ENCODE measurements around the gene REPS1. TPM values are rescaled to one million over a fixed set of nuclear protein-coding genes. Genes with fewer than 3 reads are reported as not detected.
A peak's percentile ranks its signal among the peaks of the same experiment; 100 is the strongest.
"Not testable (repeated sequence)": the region's sequence is repeated elsewhere in the genome, so short reads cannot be mapped to it uniquely, and the experiment has no call there.

The REPS1 gene
- total RNA-seq, 2 donors from 2014 or later, result 33.0 to 34.1 TPM

DNA sequence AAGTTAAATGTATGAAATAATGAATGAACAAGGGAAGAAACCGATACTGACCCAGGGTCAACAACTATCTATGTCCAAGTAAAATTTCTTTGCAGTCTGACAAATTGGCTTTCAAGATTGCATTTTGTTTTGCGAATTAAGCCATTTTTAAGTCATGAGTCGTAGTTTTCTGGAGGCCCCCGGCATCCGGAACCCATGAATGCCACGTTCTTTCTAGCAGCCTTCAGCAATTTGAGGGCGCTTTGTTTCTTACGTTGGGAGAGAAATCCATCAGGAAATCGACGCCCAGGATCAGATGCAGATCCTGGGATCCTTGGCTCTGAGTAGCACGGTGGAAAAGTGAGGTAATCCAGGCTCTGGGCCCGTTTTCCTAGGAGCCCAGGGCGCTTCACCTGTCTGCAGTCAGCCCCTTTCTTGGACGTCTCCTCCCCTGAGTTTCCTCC lies 40.2 kb upstream of the REPS1 start:
- Histone ChIP-seq H3K4me3 (ENCODE audit: low read length) (peak overlapping the region; percentile 83), H3K4me1 (ENCODE audit: control insufficient read depth, insufficient read depth, low read length) (no peaks in the 10 kb centered on the region), H3K36me3 (ENCODE audit: control insufficient read depth, insufficient read depth, low read length) (no peaks in the 10 kb centered on the region), H3K27me3 (ENCODE audit: control insufficient read depth, insufficient read depth, low read length, poor library complexity, severe bottlenecking) (peaks cover 49% of the 10 kb centered on the region), H3K9me3 (ENCODE audit: control insufficient read depth, low read length) (no peaks in the 10 kb centered on the region), H3K9ac (ENCODE audit: extremely low read depth, low read length, poor library complexity, severe bottlenecking) (peak overlapping the region; percentile 74), H3K27ac (ENCODE audit: low read depth, low read length) (peak overlapping the region; percentile 93)
- Mint-ChIP-seq H3K9me3 (no peaks in the 10 kb centered on the region), H3K27me3 (ENCODE audit: insufficient read depth) (peaks cover 32% of the 10 kb centered on the region), H3K4me3 (no peak overlapping the region), H3K4me1 (peaks cover 18% of the 10 kb centered on the region), H3K27ac (peak overlapping the region; percentile 92), H3K36me3 (ENCODE audit: low read depth) (no peaks in the 10 kb centered on the region)
- 6 to 10% methylated on average over 7 to 14 of the region's 14 CpGs for WGBS, 2 experiments (ENCODE audit: insufficient coverage in 1 of 2, insufficient read length in 1 of 2)
- TF ChIP-seq, protein P1, sequence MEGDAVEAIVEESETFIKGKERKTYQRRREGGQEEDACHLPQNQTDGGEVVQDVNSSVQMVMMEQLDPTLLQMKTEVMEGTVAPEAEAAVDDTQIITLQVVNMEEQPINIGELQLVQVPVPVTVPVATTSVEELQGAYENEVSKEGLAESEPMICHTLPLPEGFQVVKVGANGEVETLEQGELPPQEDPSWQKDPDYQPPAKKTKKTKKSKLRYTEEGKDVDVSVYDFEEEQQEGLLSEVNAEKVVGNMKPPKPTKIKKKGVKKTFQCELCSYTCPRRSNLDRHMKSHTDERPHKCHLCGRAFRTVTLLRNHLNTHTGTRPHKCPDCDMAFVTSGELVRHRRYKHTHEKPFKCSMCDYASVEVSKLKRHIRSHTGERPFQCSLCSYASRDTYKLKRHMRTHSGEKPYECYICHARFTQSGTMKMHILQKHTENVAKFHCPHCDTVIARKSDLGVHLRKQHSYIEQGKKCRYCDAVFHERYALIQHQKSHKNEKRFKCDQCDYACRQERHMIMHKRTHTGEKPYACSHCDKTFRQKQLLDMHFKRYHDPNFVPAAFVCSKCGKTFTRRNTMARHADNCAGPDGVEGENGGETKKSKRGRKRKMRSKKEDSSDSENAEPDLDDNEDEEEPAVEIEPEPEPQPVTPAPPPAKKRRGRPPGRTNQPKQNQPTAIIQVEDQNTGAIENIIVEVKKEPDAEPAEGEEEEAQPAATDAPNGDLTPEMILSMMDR (conservative IDR thresholded peaks at IDR 0.05), result no peak
- DNase-seq, result no peak

DNA sequence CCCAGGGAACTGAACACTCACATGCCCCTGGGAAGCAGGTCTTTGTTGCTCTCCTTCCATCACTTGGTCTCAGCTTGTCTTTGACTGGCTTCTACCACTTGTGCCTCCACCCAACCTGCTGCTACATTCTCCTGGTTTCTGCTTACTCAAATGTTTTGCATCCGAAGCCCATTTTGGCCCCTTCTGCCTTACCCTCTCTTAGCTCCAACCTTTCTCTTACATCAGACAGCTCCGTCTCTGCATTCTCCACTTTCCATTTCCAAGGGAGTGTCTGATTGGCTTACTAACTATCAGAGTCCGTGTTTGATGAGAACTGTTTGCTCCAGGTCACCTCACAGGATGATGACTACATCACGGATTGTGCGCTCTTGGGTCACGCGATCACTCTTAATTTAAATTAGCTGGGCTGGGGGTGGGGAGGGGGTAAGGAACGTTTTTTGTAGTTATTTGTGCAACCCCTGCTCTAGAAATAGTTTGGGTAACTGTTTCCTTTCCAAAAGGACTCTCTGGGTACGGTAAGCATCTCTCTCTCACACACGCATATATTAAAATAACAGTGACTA lies 39.6 kb upstream of the REPS1 start:
- peak overlapping the region; percentile 93 for H3K27ac ChIP-seq (ENCODE audit: low read depth, low read length)
- H3K27me3 ChIP-seq (ENCODE audit: control insufficient read depth, insufficient read depth, low read length, poor library complexity, severe bottlenecking), result peaks cover 54% of the 10 kb centered on the region
- WGBS, 2 experiments (ENCODE audit: insufficient coverage in 1 of 2, insufficient read length in 1 of 2), result 23 to 49% methylated on average over 4 to 9 of the region's 10 CpGs
- H3K36me3 ChIP-seq (ENCODE audit: control insufficient read depth, insufficient read depth, low read length), result no peaks in the 10 kb centered on the region
- TF ChIP-seq, protein P1 (conservative IDR thresholded peaks at IDR 0.05), result no peak
- Mint-ChIP-seq H3K9me3 (no peaks in the 10 kb centered on the region), H3K27me3 (ENCODE audit: insufficient read depth) (peaks cover 38% of the 10 kb centered on the region), H3K27ac (peak overlapping the region; percentile 92), H3K4me1 (peaks cover 19% of the 10 kb centered on the region), H3K4me3 (no peak overlapping the region), H3K36me3 (ENCODE audit: low read depth) (no peaks in the 10 kb centered on the region)
- H3K9ac ChIP-seq (ENCODE audit: extremely low read depth, low read length, poor library complexity, severe bottlenecking), result peak overlapping the region; percentile 74
- no peaks in the 10 kb centered on the region for H3K9me3 ChIP-seq (ENCODE audit: control insufficient read depth, low read length)
- DNase-seq, result peak; percentile 67
- no peaks in the 10 kb centered on the region for H3K4me1 ChIP-seq (ENCODE audit: control insufficient read depth, insufficient read depth, low read length)
- peak overlapping the region; percentile 83 for H3K4me3 ChIP-seq (ENCODE audit: low read length)

DNA sequence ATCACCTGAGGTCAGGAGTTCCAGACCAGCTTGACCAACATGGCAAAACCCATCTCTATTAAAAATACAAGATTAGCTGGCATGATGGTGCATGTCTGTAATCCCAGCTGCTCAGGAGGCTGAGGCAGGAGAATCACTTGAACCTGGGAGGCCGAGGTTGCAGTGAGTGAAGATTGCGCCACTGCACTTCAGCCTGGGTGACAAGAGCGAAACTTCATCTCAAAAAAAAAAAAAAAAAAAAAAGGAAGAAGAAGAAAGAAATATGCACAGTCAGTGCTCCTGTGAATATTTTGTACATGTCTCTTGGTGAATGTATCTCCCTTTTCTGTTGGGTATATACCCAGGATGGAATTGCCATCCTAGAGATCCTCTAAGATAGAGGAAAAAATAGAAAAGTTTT lies 37.4 kb upstream of the REPS1 start:
- H3K9ac ChIP-seq (ENCODE audit: extremely low read depth, low read length, poor library complexity, severe bottlenecking); H3K27ac Mint-ChIP-seq; H3K4me1 ChIP-seq (ENCODE audit: control insufficient read depth, insufficient read depth, low read length); H3K9me3 Mint-ChIP-seq; H3K36me3 ChIP-seq (ENCODE audit: control insufficient read depth, insufficient read depth, low read length); H3K4me3 Mint-ChIP-seq; H3K9me3 ChIP-seq (ENCODE audit: control insufficient read depth, low read length); H3K4me3 ChIP-seq (ENCODE audit: low read length); DNase-seq; H3K27ac ChIP-seq (ENCODE audit: low read depth, low read length); H3K36me3 Mint-ChIP-seq (ENCODE audit: low read depth): not testable (repeated sequence)
- peaks cover 73% of the 10 kb centered on the region for H3K27me3 ChIP-seq (ENCODE audit: control insufficient read depth, insufficient read depth, low read length, poor library complexity, severe bottlenecking)
- peaks cover 55% of the 10 kb centered on the region for H3K27me3 Mint-ChIP-seq (ENCODE audit: insufficient read depth)
- 95 to 100% methylated on average over 1 to 3 of the region's 3 CpGs for WGBS, 2 experiments (ENCODE audit: insufficient coverage in 1 of 2, insufficient read length in 1 of 2)
- H3K4me1 Mint-ChIP-seq, result peaks cover 19% of the 10 kb centered on the region

DNA sequence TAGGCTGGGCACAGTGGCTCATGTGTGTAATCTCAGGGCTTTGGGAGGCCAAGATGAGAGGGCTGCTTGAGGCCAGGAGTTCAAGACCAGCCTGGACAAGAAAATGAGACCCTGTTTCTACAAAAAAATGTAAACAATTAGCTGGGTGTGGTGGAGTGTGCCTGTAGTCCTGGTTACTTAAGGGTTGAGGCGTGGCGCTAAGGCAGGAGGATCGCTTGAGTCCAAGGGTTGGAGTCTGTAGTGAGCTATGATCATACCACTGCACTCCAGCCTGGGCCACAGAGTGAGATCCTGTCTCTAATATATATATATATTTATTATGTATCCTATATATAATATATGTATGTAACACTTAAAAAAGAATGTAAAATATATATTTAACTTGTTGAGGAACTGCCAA lies 32.6 kb upstream of the REPS1 start:
- no peak for DNase-seq
- H3K27ac ChIP-seq (ENCODE audit: low read depth, low read length), result no peak overlapping the region
- H3K4me3 ChIP-seq (ENCODE audit: low read length), result no peak overlapping the region
- H3K27ac Mint-ChIP-seq, result no peak overlapping the region
- H3K27me3 ChIP-seq (ENCODE audit: control insufficient read depth, insufficient read depth, low read length, poor library complexity, severe bottlenecking), result peaks cover 93% of the 10 kb centered on the region
- H3K4me1 ChIP-seq (ENCODE audit: control insufficient read depth, insufficient read depth, low read length), result no peaks in the 10 kb centered on the region
- H3K36me3 Mint-ChIP-seq (ENCODE audit: low read depth), result no peaks in the 10 kb centered on the region
- no peak overlapping the region for H3K9ac ChIP-seq (ENCODE audit: extremely low read depth, low read length, poor library complexity, severe bottlenecking)
- no peak overlapping the region for H3K4me3 Mint-ChIP-seq
- no peaks in the 10 kb centered on the region for H3K9me3 Mint-ChIP-seq
- no peaks in the 10 kb centered on the region for H3K9me3 ChIP-seq (ENCODE audit: control insufficient read depth, low read length)
- peaks cover 85% of the 10 kb centered on the region for H3K27me3 Mint-ChIP-seq (ENCODE audit: insufficient read depth)
- H3K4me1 Mint-ChIP-seq, result peaks cover 12% of the 10 kb centered on the region
- H3K36me3 ChIP-seq (ENCODE audit: control insufficient read depth, insufficient read depth, low read length), result no peaks in the 10 kb centered on the region
- TF ChIP-seq, protein P1 (conservative IDR thresholded peaks at IDR 0.05), result no peak
- 98% methylated on average over 3 of the region's 3 CpGs; no CpG with 5 or more reads in 1 of the 2 experiments for WGBS, 2 experiments (ENCODE audit: insufficient coverage in 1 of 2, insufficient read length in 1 of 2)
